T-helper 2 cell treated with Interferon-gamma antibody and Interleukin-4, amounts not matched to agents 5 μg/mL and 100 μg/mL, for 36 hours (primary cell): ENCODE data around the gene CCDC66.
"Not testable (repeated sequence)": the region's sequence is repeated elsewhere in the genome, so short reads cannot be mapped to it uniquely, and the experiment has no call there.

Experiments
- DNase-seq: peaks from one replicate; pipeline ENCODE4 v3.0.0; 2021; ENCODE audit warnings: low spot score
- H3K27ac Mint-ChIP-seq: one replicate; pipeline ENCODE4 v1.8.0; 2021; ENCODE audit warnings: mild to moderate bottlenecking, mixed read lengths
- H3K27me3 Mint-ChIP-seq: one replicate; pipeline ENCODE4 v1.8.0; 2021; ENCODE audit warnings: low read depth, mixed read lengths
- H3K36me3 Mint-ChIP-seq: one replicate; pipeline ENCODE4 v1.8.0; 2021; ENCODE audit warnings: low read depth, mixed read lengths
- H3K4me1 Mint-ChIP-seq: one replicate; pipeline ENCODE4 v1.8.0; 2021; ENCODE audit warnings: low read depth, mixed read lengths
- H3K4me3 Mint-ChIP-seq: one replicate; pipeline ENCODE4 v1.8.0; 2022; ENCODE audit warnings: mild to moderate bottlenecking, moderate library complexity, mixed read lengths
- H3K9me3 Mint-ChIP-seq: one replicate; pipeline ENCODE4 v1.8.0; 2021; ENCODE audit warnings: mixed read lengths

CCDC66 gene

DNA sequence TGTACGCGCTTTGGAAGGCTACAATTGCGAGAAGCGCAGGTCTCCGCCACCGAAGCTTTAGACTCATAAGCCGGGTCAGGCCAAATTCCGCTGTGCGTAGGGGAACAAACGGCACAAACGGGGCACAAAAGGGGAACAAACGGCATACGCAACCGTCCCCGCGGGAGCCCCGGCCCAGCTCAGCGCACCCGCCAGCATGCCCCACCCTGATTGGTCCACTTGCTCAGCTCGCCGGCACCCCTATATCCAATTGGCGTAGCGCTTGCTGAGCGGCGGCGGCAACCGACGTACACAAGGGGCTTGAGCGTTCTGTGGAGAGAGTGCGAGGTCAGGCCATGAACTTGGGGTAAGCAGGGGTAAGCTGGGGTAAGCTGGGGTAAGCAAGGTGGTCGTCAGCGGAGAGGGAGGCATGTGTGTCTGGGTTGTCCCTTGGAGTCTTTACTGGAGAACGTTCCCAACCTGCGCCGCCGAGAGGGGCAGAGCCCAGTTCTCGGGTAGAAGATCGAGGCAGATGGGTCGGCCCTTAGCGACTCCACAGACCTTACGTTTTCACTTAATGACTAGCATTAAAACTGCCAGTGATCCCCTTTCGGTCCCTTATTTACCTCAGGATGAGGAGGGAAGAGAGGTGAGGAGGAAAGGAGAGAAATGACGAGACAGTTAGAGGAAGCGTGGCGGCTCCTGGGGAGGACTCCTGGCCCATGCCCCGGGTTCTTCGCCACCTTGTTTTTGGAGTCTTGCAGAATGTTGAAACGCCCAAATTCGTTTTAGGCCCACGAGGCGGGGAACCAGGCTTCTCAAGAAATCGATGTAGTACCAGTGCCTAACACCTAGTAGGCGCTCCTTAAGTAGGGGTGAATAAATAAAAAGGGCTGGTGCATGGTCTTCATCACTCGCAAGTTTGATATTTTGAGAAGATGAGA is at the start of gene CCDC66:
Gene CCDC66, plus strand, starts transcription at position 268 of the 923 bp plus-strand sequence. Its CDS starts 68 bp downstream, at position 336.
- H3K4me1 Mint-ChIP-seq = peaks cover 23% of the 10 kb centered on the region
- peak within 1 kb of the TSS; percentile 94 for H3K4me3 Mint-ChIP-seq
- H3K27me3 Mint-ChIP-seq = peaks cover 19% of the 10 kb centered on the region
- peak; percentile 92 for DNase-seq
- H3K36me3 Mint-ChIP-seq = peaks cover 13% of the 10 kb centered on the region
- H3K27ac Mint-ChIP-seq = peak within 1 kb of the TSS; percentile 98
- H3K9me3 Mint-ChIP-seq = peaks cover 5% of the 10 kb centered on the region

DNA sequence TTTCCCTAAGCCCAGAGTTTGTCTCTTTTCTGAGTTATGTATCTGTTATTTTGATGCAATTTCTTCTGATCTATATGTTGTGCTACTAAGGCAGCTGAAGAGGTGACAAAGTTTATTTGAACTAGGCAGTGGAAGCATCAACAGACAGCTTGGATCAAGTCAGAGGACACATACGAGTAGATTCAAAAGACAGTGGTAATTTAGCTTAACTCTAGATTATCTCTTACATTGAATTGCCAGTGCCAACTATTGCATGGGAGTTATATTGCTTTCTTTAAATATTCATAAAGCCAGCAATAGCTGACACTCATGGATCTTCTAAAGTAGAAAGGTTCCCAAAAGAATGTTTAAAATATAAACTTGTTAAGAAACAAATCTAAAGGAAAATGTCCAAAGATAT is 37.3 kb upstream of the CCDC66 start:
- DNase-seq = no peak
- Mint-ChIP-seq H3K36me3 (no peaks in the 10 kb centered on the region), H3K27ac (no peak overlapping the region), H3K9me3 (no peaks in the 10 kb centered on the region), H3K4me3 (no peak overlapping the region), H3K4me1 (no peaks in the 10 kb centered on the region), H3K27me3 (peaks cover 17% of the 10 kb centered on the region)

GRCh38 chr3:56522374-56522773 is 34.6 kb upstream of the CCDC66 start:
- Mint-ChIP-seq H3K36me3 (no peaks in the 10 kb centered on the region), H3K4me3 (no peak overlapping the region), H3K27me3 (peaks cover 18% of the 10 kb centered on the region), H3K27ac (no peak overlapping the region), H3K9me3 (no peaks in the 10 kb centered on the region), H3K4me1 (no peaks in the 10 kb centered on the region)
- DNase-seq = no peak

GRCh38 chr3:56525291-56525690 is 31.7 kb upstream of the CCDC66 start:
- Mint-ChIP-seq H3K4me1 (no peaks in the 10 kb centered on the region), H3K4me3 (no peak overlapping the region), H3K27me3 (peaks cover 14% of the 10 kb centered on the region), H3K27ac (no peak overlapping the region), H3K9me3 (no peaks in the 10 kb centered on the region), H3K36me3 (no peaks in the 10 kb centered on the region)
- no peak for DNase-seq

- Mint-ChIP-seq H3K4me1 (no peaks in the 10 kb centered on the region), H3K36me3 (no peaks in the 10 kb centered on the region), H3K27me3 (peaks cover 28% of the 10 kb centered on the region), H3K4me3 (no peak overlapping the region), H3K9me3 (no peaks in the 10 kb centered on the region), H3K27ac (no peak overlapping the region)
- no peak for DNase-seq
Observed at GRCh38 chr3:56536735-56537134, 20.2 kb upstream of the CCDC66 start.

GRCh38 chr3:56547486-56547885 is 9.5 kb upstream of the CCDC66 start:
- H3K4me3 Mint-ChIP-seq = no peak overlapping the region
- DNase-seq = no peak
- H3K4me1 Mint-ChIP-seq = no peaks in the 10 kb centered on the region
- H3K27ac Mint-ChIP-seq = no peak overlapping the region
- peaks cover 34% of the 10 kb centered on the region for H3K27me3 Mint-ChIP-seq
- no peaks in the 10 kb centered on the region for H3K36me3 Mint-ChIP-seq
- peaks cover 13% of the 10 kb centered on the region for H3K9me3 Mint-ChIP-seq

DNA sequence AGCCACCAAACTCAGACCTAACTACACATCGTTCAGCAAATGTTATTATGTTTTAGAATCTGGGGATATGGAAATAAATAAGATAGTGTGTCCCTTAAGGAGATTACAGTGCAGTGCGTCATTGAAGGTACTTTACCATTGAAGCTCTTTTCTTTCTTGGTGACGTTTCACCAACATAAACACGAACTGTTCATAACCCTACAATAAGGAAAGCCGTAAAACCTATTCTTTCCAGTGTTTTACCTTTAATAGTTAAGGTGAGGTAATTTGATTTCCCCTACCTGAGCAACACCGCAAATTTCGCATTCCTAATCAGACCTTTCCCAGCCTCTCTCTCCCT is 826 bp downstream of the CCDC66 start:
- Mint-ChIP-seq H3K4me1 (peaks cover 23% of the 10 kb centered on the region), H3K27ac (peak overlapping the region; percentile 98), H3K36me3 (peaks cover 14% of the 10 kb centered on the region), H3K4me3 (peak overlapping the region; percentile 94), H3K9me3 (no peaks in the 10 kb centered on the region), H3K27me3 (peaks cover 15% of the 10 kb centered on the region)
- DNase-seq = no peak

GRCh38 chr3:56573501-56573900 is 16.5 kb downstream of the CCDC66 start:
- Mint-ChIP-seq H3K27ac (no peak overlapping the region), H3K4me1 (peaks cover 12% of the 10 kb centered on the region), H3K36me3 (peaks cover 57% of the 10 kb centered on the region), H3K4me3 (no peak overlapping the region), H3K27me3 (no peaks in the 10 kb centered on the region), H3K9me3 (peaks cover 16% of the 10 kb centered on the region)
- no peak for DNase-seq

- peaks cover 59% of the 10 kb centered on the region for H3K36me3 Mint-ChIP-seq
- not testable (repeated sequence) for H3K4me1 Mint-ChIP-seq, H3K27ac Mint-ChIP-seq, H3K4me3 Mint-ChIP-seq, DNase-seq, H3K27me3 Mint-ChIP-seq
- H3K9me3 Mint-ChIP-seq = peaks cover 10% of the 10 kb centered on the region
Observed at GRCh38 chr3:56581941-56582340, 25.0 kb downstream of the CCDC66 start.

DNA sequence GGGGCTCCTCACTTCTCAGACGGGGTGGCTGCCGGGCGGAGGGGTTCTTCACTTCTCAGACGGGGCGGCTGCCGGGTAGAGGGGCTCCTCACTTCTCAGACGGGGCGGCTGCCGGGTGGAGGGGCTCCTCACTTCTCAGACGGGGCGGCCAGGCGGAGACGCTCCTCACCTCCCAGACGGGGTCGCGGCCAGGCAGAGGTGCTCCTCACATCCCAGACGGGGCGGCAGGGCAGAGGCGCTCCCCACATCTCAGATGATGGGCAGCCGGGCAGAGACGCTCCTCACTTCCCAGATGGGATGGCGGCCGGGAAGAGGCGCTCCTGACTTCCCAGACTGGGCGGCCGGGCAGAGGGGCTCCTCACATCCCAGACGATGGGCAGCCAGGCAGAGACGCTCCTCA is 27.3 kb downstream of the CCDC66 start:
- DNase-seq, H3K27me3 Mint-ChIP-seq, H3K4me3 Mint-ChIP-seq, H3K4me1 Mint-ChIP-seq, H3K27ac Mint-ChIP-seq, H3K9me3 Mint-ChIP-seq: not testable (repeated sequence)
- H3K36me3 Mint-ChIP-seq = peaks cover 40% of the 10 kb centered on the region

DNA sequence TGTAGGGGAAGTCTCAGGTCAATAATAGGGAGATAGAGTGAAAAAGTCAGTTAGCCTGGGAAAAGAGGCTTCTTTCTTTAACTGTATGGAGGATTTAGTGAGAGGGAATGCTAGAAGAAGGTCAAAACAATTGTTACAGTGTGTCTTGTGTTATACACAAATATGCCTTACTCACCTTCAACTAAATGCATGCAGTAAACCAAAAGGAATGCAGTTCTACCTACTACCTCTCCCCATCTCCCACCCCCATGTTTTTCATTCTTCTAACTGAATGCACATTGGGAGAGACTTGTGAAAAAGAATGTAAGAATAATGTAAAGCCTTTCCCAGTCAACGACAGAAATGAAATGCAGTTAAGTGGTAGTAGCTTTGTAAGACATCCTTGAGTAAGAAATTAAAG is 33.8 kb downstream of the CCDC66 start:
- Mint-ChIP-seq H3K4me1 (peaks cover 19% of the 10 kb centered on the region), H3K27me3 (no peaks in the 10 kb centered on the region), H3K27ac (no peak overlapping the region), H3K36me3 (peaks cover 18% of the 10 kb centered on the region), H3K9me3 (no peaks in the 10 kb centered on the region), H3K4me3 (no peak overlapping the region)
- DNase-seq = no peak

GRCh38 chr3:56591262-56591661 is 34.3 kb downstream of the CCDC66 start:
- H3K4me1 Mint-ChIP-seq = peaks cover 21% of the 10 kb centered on the region
- no peak for DNase-seq
- no peak overlapping the region for H3K27ac Mint-ChIP-seq
- H3K9me3 Mint-ChIP-seq = no peaks in the 10 kb centered on the region
- no peaks in the 10 kb centered on the region for H3K27me3 Mint-ChIP-seq
- peaks cover 22% of the 10 kb centered on the region for H3K36me3 Mint-ChIP-seq
- no peak overlapping the region for H3K4me3 Mint-ChIP-seq

- H3K27ac Mint-ChIP-seq = peak overlapping the region; percentile 82
- no peaks in the 10 kb centered on the region for H3K27me3 Mint-ChIP-seq
- peaks cover 23% of the 10 kb centered on the region for H3K4me1 Mint-ChIP-seq
- DNase-seq = peak; percentile 7
- peaks cover 12% of the 10 kb centered on the region for H3K9me3 Mint-ChIP-seq
- H3K4me3 Mint-ChIP-seq = peak overlapping the region; percentile 46
- peaks cover 40% of the 10 kb centered on the region for H3K36me3 Mint-ChIP-seq
Observed at GRCh38 chr3:56593455-56594158, 36.6 kb downstream of the CCDC66 start.
